HT1080 (cell line): ENCODE results near the gene BHLHE41. TPM values are rescaled to one million over a fixed set of nuclear protein-coding genes. Genes with fewer than 3 reads are reported as not detected.

ENCODE experiments used
- DNase-seq: peaks from one replicate; pipeline ENCODE4 v3.0.0-alpha.2; 2015; ENCODE audit warnings: low read depth
- polyA plus RNA-seq, 2 experiments: library from polyadenylated mRNA; depleted of rRNA; stranded (reverse); fragments of >200 nt; gene quantifications; 2 replicates each; pipeline ENCODE4 v1.2.3, GENCODE V29; 2015
- total RNA-seq: library from RNA; depleted of rRNA; stranded (reverse); fragments of >200 nt; shearing (Covaris generic); gene quantifications from 2 replicates; pipeline ENCODE4 v1.2.3, GENCODE V29; 2014; rRNA removed

Gene BHLHE41
- total RNA-seq: 0.60 and 1.5 TPM in 2 replicates
- 5.1 and 5.5 TPM in 2 replicates for polyA plus RNA-seq (2015; cell fraction: cytosol; rRNA removed)
- 13.8 and 30.9 TPM in 2 replicates for polyA plus RNA-seq (2015; cell fraction: nucleus; rRNA removed)

- peak; percentile 11 for DNase-seq
These were observed at the start of gene BHLHE41 for GRCh38 chr12:26124446-26125399. Gene BHLHE41, minus strand, starts transcription at chr12:26125037. Its CDS starts 258 bp downstream, at chr12:26124779.

GRCh38 chr12:26172946-26173552, 48.2 kb upstream of the BHLHE41 start:
- no peak for DNase-seq

GRCh38 chr12:26172539-26172938, 47.7 kb upstream of the BHLHE41 start:
- no peak for DNase-seq

GRCh38 chr12:26172013-26172412, 47.2 kb upstream of the BHLHE41 start:
- no peak for DNase-seq

- no peak for DNase-seq
These were observed 39.3 kb upstream of the BHLHE41 start for GRCh38 chr12:26164118-26164517.

- no peak for DNase-seq
These were observed 38.1 kb upstream of the BHLHE41 start for GRCh38 chr12:26162905-26163304.

GRCh38 chr12:26162174-26162573, 37.3 kb upstream of the BHLHE41 start:
- no peak for DNase-seq

- no peak for DNase-seq
These were observed 33.4 kb upstream of the BHLHE41 start for GRCh38 chr12:26158078-26158764.

- DNase-seq: no peak
These were observed 32.2 kb upstream of the BHLHE41 start for GRCh38 chr12:26157001-26157400.

GRCh38 chr12:26156201-26156871, 31.5 kb upstream of the BHLHE41 start:
- DNase-seq: no peak

- peak; percentile 97 for DNase-seq
These were observed 28.8 kb upstream of the BHLHE41 start for GRCh38 chr12:26153421-26154154.

GRCh38 chr12:26152507-26153102, 27.8 kb upstream of the BHLHE41 start:
- no peak for DNase-seq

- no peak for DNase-seq
These were observed 26.1 kb upstream of the BHLHE41 start for GRCh38 chr12:26150736-26151450.

GRCh38 chr12:26149968-26150500, 25.2 kb upstream of the BHLHE41 start:
- DNase-seq: no peak

- no peak for DNase-seq
These were observed 23.5 kb upstream of the BHLHE41 start for GRCh38 chr12:26148291-26148690.

- no peak for DNase-seq
These were observed 18.5 kb upstream of the BHLHE41 start for GRCh38 chr12:26143291-26143690.

- no peak for DNase-seq
These were observed 14.0 kb upstream of the BHLHE41 start for GRCh38 chr12:26138860-26139259.

- DNase-seq: no peak
These were observed 11.9 kb upstream of the BHLHE41 start for GRCh38 chr12:26136688-26137087.

- DNase-seq: no peak
These were observed 10.7 kb upstream of the BHLHE41 start for GRCh38 chr12:26135571-26135970.
